Measurements from ENCODE around the gene CFD. TPM values are rescaled to one million over a fixed set of nuclear protein-coding genes. Genes with fewer than 3 reads are reported as not detected.
"Not testable (repeated sequence)": the region's sequence is repeated elsewhere in the genome, so short reads cannot be mapped to it uniquely, and the experiment has no call there.

The CFD gene
- total RNA-seq, 1 donor from 2014 or later: 2.5 TPM

DNA sequence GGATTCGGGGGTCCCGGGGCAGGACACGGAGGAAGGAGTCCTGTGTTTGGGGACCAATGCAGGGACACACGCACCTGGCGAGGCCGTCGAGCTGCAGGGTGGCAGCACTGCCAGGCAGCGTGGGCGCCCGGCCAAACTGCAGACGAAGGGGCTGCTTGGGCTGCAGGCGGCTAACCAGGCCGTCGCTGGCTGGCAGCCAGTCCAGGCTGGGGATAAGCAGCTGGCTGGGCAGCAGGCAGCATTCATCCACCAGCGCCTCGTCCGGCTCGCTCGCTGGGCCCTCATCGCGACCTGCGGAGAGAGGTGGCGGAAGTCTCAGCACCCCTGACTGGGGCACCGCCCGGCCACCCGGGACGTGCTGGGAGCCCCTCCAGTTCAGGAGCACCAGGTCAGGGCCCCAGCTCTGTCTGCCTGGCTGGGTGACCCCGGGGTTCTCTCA lies 11.5 kb downstream of the CFD start:
- intact Hi-C loops (cut with micrococcal nuclease): no loop called here

DNA sequence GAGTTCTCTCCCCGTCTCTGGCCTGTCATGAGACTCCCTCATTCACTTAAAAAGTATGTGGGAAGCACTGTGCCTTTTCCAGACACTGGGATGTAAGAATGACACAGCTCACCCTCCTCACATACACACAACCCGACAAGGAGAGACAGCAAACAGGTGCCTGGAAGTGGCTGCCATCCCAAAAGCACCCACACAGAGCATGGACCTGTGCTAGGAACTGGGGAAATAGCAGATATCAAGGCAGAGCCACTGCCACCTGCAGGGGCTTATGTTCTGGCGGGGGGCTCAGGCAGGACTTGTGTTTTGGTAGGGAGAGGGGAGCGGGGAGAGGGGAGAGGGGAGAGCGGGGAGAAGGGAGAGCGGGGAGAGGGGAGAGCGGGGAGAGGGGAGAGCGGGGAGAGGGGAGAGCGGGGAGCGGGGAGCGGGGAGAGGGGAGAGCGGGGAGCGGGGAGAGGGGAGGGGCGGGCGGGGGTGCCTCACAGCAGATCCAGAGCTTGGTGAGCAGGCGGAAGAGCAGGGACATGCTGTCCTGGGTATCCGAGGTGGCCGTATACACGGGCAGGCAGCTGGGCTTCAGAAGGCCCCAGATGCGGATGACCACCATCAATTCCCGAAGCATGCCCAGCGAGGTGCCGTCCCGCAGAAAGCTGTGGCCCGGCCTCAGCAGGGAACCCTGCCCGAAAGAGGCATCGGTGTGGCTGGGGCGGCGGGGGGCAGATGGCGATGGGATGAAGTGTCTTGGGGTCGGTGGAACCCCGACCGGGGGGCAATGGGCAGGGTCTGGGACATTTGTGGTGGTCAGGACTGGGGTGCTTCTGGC lies 12.2 kb downstream of the CFD start:
- intact Hi-C loops (cut with micrococcal nuclease): loop anchor here (1.0 to 2.0 kb wide), 4 partner anchors 9 to 75 kb away; partner anchors contain the start of genes MED16, PTBP1 and RNU6-9

DNA sequence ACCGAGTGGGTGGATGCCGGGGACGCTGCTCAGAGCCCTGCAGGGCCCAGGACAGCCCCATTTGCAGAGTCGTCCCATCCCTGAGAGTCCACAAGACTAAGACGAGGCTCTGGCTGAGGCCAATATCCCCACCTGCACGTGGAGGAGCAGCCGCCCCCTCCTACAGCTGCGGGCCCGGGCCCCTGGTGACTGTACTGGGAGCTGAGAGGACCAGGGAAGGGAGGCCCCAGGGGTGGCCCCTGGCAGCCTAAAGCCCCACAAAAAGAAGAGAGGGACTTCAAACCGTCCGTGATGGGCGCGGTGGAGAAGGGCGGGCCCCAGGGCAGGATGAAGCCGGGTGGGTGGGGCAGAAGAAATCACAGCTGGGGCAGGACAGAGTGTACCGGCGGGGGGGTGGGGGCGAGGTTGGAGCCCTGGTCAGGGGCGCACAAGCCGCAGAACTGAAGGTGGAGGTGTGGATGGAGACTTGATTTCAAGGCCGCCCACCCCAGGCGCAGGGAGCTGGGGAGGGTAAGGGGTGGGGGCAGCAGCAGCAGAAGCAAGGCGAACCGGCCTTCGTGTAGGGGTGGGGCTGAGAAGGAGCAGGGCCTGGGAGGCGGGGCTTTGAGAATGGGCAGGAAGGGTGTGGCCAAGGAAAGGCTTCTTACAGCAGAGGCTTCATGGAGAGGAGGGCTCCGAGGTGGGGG lies 12.9 kb downstream of the CFD start:
- intact Hi-C loops (cut with micrococcal nuclease): loop anchor here (1.0 to 2.0 kb wide), 4 partner anchors 10 to 76 kb away; partner anchors contain the start of genes MED16, PTBP1 and RNU6-9

DNA sequence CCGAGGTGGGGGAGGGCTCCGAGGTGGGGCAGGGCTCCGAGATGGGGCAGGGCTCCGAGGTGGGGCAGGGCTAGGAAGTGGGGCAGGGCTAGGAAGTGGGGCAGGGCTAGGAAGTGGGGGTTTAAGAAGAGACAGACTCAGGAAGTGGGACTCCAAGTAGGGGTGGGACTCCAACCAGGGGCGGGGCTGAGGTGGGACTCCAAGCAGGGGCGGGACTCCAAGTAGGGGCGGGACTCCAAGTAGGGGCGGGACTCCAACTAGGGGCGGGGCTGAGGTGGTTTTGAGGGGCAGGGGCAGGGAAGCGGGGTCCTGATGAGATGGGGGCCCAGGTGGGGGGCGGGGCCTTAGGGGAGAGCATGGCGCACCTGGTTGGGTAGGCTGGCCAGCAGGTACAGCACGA lies 13.6 kb downstream of the CFD start:
- intact Hi-C loops (cut with micrococcal nuclease): loop anchor here (2.0 kb wide), 3 partner anchors 20 to 76 kb away; partner anchors contain the start of genes MED16, PTBP1 and RNU6-9

DNA sequence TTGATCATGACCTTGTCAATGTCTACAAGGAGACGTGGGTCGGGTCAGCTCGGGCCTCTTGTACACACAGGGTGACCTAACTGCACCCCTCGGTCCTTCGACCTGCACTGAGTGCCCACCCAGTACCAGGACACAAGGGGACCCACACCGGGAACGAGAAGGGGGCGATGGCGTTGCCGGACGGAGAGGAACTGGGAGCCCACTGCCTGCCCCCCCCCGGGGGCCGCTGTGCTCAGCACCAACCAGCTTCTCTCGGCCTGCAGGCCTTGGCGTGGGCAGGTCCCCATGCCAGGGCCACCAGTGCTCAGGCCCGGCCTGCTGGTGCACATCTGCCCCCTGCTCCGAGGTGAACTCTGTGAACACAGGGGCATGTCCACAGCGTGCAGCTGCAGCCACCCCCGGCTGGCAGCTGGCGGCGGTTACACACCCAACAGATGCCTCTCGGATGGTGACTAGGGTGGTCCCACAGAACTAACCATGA lies 14.1 kb downstream of the CFD start:
- intact Hi-C loops (cut with micrococcal nuclease): loop anchor here (2.0 kb wide), 3 partner anchors 19 to 77 kb away; partner anchors contain the start of genes MED16, PTBP1 and RNU6-9

DNA sequence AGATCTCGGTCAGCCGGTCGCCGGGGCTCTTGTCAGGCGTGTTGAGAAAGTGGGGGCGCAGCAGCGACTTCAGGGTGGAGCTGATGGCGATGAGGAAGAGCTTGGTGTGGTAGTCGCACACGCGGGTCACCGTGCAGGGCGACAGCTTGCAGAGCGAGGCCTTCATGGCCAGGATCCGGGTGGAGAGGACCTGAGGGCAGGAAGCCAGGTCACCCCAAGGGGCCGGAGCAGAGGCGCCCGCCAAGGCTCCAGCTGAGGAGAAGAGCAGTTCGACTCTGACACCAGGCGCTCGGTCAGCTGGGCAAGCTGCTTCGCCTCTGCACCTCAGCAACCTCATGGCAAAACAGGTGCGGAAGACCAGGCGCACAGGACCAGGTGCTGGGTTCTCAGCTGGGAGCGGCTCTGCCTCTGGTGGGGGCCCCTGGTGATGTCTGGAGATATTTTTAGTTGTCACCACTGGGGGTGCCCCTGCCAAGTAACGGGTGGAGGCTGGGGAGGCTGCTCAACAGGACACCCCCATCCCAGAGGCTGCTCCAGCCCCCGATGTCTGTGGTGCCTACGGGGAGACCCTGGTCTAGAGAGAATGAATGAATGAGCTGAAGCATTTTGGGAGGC lies 15.9 kb downstream of the CFD start:
- intact Hi-C loops (cut with micrococcal nuclease): no loop called here

DNA sequence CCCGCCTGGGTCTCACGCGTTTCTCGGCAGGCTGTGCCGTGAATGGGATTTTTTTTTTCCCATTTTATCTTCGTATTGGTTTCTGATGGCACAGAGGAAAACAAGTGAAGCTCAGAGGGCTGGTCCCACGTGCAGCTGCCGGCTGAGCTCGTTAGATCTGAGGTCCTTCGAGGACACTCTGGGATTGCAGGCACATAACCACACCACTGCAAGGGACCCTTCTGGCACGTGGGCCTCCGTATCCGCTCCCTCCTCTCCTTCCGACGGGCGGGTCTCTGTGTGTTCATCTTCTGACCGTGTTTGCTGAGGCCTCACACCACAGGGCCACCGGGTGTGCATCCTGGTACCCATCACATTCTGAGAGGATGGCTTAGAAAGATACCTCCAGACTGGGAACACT lies 16.6 kb downstream of the CFD start:
- intact Hi-C loops (cut with micrococcal nuclease): no loop called here

DNA sequence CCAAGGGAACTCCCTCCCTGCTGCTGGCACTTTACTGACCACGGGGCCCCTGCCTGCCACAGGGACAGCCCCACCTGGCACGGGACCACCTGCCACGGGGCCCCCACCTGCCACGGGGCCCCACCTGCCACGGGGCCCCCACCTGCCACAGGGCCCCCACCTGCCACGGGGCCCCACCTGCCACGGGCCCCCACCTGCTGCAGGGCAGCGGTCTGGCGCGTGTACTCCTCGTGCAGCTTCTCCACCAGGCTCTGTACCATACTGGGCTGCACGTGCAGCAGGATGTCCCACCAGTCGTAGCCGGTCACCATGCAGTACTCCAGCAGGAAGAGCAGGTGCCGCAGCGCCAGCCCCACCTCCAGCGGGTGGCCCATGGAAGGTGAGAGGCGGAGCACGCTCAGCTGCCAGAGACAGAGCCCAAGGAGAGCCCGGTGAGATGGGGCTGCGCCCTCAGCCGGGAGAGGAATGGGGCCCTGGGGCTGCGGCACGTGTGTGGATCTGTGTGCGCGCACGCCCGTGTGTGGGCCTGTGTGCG lies 17.4 kb downstream of the CFD start:
- intact Hi-C loops (cut with micrococcal nuclease): no loop called here

DNA sequence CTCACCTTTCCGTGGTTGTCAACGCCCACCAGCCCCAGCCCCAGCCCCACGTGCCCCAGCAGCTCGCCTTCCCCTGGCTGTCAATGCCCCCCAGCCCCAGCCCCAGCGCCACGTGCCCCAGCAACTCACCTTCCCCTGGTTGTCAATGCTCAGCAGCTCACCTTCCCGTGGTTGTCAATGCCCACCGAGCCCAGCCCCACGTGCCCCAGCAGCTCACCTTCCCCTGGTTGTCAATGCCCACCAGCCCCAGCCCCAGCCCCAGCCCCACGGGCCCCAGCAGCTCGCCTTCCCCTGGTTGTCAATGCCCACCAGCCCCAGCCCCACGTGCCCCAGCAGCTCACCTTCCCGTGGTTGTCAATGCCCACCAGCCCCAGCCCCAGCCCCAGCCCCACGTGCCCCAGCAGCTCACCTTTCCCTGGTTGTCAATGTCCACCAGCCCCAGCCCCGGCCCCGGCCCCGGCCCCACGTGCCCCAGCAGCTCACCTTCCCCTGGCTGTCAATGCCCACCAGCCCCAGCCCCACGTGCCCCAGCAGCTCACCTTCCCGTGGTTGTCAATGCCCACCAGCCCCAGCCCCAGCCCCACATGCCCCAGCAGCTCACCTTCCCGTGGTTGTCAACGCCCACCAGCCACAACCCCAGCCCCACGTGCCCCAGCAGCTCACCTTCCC lies 18.7 kb downstream of the CFD start:
- intact Hi-C loops (cut with micrococcal nuclease): not testable (repeated sequence)

DNA sequence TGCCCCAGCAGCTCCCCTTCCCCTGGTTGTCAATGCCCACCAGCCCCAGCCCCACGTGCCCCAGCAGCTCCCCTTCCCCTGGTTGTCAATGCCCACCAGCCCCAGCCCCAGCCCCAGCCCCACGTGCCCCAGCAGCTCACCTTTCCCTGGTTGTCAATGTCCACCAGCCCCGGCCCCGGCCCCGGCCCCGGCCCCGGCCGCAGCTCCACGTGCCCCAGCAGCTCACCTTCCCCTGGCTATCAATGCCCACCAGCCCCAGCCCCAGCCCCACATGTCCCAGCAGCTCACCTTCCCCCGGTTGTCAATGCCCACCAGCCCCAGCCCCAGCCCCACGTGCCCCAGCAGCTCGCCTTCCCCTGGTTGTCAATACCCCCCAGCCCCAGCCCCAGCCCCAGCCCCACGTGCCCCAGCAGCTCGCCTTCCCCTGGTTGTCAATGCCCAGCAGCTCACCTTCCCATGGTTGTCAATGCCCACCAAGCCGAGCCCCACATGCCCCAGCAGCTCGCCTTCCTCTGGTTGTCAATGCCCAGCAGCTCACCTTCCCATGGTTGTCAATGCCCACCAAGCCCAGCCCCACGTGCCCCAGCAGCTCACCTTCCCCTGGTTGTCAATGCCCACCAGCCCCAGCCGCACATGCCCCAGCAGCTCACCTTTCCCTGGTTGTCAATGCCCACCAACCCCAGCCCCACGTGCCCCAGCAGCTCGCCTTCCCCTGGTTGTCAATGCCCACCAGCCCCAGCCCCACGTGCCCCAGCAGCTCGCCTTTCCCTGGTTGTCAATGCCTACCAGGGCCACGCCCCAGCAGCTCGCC lies 19.5 kb downstream of the CFD start:
- intact Hi-C loops (cut with micrococcal nuclease): not testable (repeated sequence)

DNA sequence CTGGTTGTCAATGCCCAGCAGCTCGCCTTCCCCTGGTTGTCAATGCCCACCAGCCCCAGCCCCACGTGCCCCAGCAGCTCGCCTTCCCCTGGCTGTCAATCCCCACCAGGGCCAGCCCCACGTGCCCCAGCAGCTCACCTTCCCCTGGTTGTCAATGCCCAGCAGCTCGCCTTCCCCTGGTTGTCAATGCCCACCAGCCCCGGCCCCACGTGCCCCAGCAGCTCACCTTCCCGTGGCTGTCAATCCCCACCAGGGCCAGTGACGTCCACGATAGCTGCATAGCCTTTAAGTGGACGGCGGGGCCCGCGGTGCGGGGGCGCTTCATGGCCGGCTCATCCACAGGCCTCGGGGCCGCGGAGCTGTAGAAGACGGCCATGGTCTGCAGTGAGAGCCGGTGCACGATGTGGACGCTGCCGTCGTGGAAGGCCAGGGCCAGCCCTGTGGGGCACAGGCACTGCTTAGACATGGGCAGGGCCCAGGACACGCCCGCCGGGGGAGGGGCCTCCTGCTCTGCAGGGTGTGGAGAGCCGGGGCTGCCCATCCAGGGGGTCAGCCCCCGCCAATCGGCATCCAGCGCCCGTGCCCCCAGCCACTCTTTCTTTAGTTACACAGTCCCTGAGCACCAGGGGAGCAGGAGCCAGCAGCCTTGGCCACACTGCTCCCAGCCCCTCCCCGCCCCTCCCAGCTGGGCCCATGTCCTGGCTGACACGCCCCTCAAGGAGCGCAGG lies 20.4 kb downstream of the CFD start:
- intact Hi-C loops (cut with micrococcal nuclease): no loop called here

DNA sequence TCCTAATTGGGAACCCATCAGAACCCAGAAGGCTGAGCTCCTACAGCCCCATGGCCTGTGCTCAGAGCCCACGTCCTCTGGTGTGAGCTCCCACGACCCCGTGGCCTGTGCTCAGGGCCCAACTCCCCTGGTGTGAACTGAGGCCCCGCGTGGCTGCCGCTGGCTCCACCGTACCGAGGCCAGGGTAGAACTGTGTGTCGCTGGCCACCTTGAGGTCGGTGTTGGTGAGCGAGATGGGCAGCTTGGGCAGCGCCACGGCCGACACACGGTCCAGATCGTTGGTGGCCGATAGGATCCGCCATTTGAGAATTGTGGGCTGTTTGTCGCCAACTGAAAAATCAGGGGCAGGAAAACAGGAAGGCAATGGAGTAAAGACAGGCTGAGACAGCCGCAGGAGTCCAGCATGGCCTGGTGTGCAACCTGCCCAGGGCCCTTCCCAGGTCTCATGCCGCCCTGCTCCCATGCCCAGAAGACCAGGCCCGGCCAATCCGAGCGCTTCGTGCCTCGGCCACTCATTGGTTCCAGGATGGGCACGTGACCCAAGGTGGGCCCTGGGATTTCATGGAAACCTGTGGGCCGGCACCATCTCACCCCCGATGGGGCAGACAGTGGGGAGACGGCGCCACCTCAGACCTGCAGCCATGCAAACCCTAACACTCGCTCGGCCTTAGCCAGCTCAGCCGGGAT lies 22.1 kb downstream of the CFD start:
- intact Hi-C loops (cut with micrococcal nuclease): no loop called here

DNA sequence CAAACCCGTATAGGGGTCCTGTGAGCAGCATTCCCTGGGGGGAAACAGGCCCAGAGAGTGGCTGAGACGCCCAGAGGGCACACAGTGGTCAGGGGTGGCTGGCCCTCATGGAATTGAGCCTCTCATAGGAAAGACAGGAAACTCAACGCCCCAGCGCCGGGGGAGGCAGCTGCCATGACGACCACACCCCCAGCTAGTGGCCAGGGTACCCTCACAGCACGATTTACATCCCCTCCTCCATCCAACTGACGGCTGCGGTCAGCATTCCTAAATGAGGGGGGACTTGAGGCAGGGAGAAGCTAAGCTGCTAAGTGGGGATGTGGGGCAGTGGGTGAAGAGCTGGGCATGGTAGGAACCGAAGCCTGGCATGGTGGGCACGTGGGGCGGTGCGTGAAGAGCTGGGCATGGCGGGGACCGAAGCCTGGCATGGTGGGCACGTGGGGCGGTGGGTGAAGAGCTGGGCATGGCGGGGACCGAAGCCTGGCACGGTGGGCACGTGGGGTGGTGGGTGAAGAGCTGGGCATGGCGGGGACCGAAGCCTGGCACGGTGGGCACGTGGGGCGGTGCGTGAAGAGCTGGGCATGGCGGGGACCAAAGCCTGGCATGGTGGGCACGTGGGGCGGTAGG lies 23.5 kb downstream of the CFD start:
- intact Hi-C loops (cut with micrococcal nuclease): no loop called here

DNA sequence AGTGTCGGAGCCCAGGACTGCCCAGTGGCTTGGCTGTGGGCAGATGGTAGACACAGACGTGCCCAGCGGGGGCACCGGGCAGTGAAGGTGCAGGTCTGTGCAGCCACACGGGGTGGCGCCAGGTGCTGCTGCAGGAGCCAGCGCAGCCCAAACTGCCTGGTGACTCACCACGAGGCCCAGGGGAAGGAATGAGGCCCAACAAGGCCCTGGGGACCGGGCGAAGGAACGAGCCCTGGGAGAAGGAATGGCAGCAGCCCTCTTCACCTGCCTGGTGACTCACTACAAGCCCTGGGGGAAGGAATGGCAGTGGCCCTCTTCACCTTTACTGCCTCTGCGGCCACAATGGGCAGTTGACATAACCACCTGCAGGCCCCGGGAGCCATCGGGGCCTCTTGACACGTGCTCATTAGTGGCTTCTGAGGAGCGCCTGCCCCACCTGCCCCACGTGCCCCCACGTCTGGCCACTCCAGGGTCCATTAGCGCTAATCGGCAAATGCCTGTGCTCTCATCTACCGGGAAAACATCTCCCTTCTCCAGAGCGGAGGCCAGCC lies 24.3 kb downstream of the CFD start:
- intact Hi-C loops (cut with micrococcal nuclease): no loop called here

DNA sequence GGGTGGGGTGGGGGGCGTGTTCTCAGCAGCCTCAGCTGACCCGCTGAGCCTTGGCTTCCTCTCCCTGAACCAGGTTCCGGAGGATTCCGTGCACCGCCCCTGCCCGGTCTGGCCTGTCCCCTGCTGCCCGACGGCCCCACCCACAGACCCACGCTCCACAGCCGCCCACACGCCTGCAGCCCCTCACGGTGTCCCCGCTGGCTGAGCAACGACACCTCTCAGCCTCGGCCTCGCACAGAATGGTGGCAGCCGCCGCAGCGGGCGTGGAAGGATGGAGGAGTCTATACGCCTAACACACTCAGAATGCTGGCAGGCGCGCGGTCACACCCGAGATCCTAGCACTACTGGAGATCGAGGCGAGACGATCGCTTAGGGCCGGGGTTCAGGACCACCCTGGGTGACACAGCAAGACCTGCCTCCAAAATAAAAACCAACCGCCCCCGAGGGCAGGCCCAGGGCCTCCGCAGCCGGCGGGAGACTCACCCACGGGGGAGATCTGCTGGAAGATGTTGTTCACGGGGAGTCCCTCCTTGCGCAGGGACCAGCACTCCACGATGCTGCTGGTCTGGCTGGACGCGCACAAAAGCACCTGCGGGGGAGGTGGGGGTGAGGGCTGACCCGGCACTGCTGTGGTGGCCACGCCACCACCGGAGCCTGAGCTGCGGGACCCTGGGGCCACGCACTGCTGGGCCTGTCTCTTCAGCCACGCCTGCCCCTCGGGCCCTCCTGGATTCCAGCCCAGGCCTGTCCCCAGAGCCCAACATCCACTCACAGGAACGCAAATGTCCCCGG lies 25.2 kb downstream of the CFD start:
- intact Hi-C loops (cut with micrococcal nuclease): no loop called here

DNA sequence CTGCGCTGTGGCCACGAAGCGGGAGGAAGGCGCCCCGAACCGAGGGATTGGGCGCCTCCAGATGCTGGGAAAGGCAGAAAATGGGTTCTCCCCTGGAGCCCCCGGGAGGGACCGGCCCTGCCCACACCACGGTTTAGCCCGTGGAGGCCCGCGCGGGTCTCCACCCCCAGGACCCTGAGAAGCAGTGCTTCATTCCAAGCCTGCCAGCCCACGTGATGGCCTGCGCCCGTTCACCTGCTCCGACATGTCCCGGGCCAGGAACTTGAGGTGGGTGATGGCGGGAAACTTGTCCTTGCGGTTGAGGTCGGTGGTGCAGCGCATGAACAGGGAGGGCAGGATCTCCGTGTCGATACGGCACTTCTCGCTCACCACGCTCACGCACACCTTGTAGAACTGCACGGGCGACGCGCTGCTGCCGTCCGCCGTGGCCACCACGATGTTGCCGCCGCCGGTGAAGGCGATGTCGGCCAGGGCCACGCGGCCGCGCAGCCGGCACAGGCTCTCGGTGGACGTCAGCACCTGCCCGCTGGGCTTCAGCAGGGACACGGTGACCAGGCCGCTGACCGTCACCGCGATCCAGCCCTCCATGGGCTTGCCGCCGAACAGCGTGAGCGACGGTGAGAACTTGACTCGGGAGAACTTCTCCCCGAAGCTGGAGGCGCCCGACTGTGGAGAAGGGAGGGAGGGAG lies 26.2 kb downstream of the CFD start:
- intact Hi-C loops (cut with micrococcal nuclease): no loop called here

DNA sequence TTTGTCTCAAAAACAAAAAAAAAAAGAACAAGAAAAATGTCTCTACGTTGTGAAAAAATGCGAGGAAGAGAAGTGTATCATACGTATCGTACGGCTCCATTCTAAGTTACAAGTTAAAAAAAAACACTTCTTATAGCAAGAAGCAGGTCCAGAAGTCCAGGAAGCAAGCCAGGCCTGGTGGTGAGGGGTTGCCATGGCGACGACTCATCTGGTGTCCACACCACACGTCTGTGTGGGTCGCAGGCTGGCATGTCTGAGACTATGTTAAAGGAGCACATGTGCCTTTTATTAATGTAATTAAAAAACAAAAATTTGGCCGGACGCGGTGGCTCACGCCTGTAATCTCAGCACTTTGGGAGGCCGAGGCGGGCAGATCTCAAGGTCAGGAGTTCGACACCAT lies 27.6 kb downstream of the CFD start:
- intact Hi-C loops (cut with micrococcal nuclease): no loop called here

Data from T-helper 2 cell treated with Interferon-gamma antibody and Interleukin-4, amounts not matched to agents 100 ng/mL and 5 ng/mL, for 36 hours (primary cell).